ENCODE data around the gene CIB2.

- TF ChIP-seq POLR2A (IDR thresholded peaks at IDR 0.05) = no peak
- TF ChIP-seq CTCF (IDR thresholded peaks at IDR 0.05) = no peak
These were observed 75.1 kb downstream of the CIB2 start for GRCh38 chr15:78055919-78056713.

Measured in Peyer's patch (tissue), 4 donors.